Posterior cingulate gyrus (tissue), 11 donors: Measurements from ENCODE around the gene TMEM72.
"Not testable (repeated sequence)": the region's sequence is repeated elsewhere in the genome, so short reads cannot be mapped to it uniquely, and the experiment has no call there.

ENCODE experiments used
- DNase-seq, 10 donors: peaks; one replicate each; pipeline versions ENCODE4 v3.0.0 to v3.0.0-alpha.2; 2020 to 2021; ENCODE audit warnings: mixed read lengths in 3 of 10
- intact Hi-C: fragments of 100-400 bp; cut with DNase I; formaldehyde crosslinking; loops from one replicate; pipeline ENCODE4 v1.15.1; 2023

Gene TMEM72

GRCh38 chr10:44911081-44911540 is at the start of gene TMEM72:
Gene TMEM72 (plus strand): TSS chr10:44911337. CDS start chr10:44911513, 176 bp downstream.
- no peak for DNase-seq
- intact Hi-C loops: no loop called here

GRCh38 chr10:44862006-44862751 is 49.0 kb upstream of the TMEM72 start:
- intact Hi-C loops: loop anchor here (5.0 kb wide), 1 partner anchor 475 kb away; the partner anchor contains the start of gene CXCL12
- no peak for DNase-seq

- no peak for DNase-seq
Measured at GRCh38 chr10:44862924-44863323, 48.2 kb upstream of the TMEM72 start.

GRCh38 chr10:44863344-44864047 is 47.6 kb upstream of the TMEM72 start:
- no peak for DNase-seq
- intact Hi-C loops: loop anchor here (2.0 to 5.0 kb wide), 3 partner anchors 476 to 1193 kb away; partner anchors contain the start of gene CXCL12

More at GRCh38 chr10:44862924-44863323, 48.2 kb upstream of the TMEM72 start:
- intact Hi-C loops: loop anchor here (5.0 kb wide), 1 partner anchor 476 kb away; the partner anchor contains the start of gene CXCL12

- intact Hi-C loops: loop anchor here (2.0 to 5.0 kb wide), 3 partner anchors 477 to 1193 kb away; partner anchors contain the start of gene CXCL12
- DNase-seq: peak in 7 of 10 donors; percentile 59 to 94 (median 69)
Measured at GRCh38 chr10:44864051-44864450, 47.1 kb upstream of the TMEM72 start.

GRCh38 chr10:44864637-44865288 is 46.4 kb upstream of the TMEM72 start:
- intact Hi-C loops: loop anchor here (2.0 to 5.0 kb wide), 3 partner anchors 477 to 1194 kb away; partner anchors contain the start of gene CXCL12
- peak; percentile 86 to 99 (median 94) for DNase-seq

- DNase-seq: no peak
- intact Hi-C loops: loop anchor here (2.0 kb wide), 2 partner anchors 1174 to 1194 kb away; no protein-coding TSS in a partner anchor
Measured at GRCh38 chr10:44865289-44865671, 45.9 kb upstream of the TMEM72 start.

- intact Hi-C loops, DNase-seq: not testable (repeated sequence)
Measured at GRCh38 chr10:44866367-44866766, 44.8 kb upstream of the TMEM72 start.

GRCh38 chr10:44870031-44870430 is 41.1 kb upstream of the TMEM72 start:
- DNase-seq: no peak
- intact Hi-C loops: no loop called here

GRCh38 chr10:44873160-44873559 is 38.0 kb upstream of the TMEM72 start:
- intact Hi-C loops: no loop called here
- DNase-seq: no peak

GRCh38 chr10:44874166-44874565 is 37.0 kb upstream of the TMEM72 start:
- DNase-seq: no peak
- intact Hi-C loops: no loop called here

- intact Hi-C loops: loop anchor here (5.0 kb wide), 1 partner anchor 93 kb away; no protein-coding TSS in a partner anchor
- DNase-seq: peak; percentile 89 to 99 (median 93)
Measured at GRCh38 chr10:44878706-44879530, 32.2 kb upstream of the TMEM72 start.

GRCh38 chr10:44879531-44879899 is 31.6 kb upstream of the TMEM72 start:
- DNase-seq: peak in 7 of 10 donors; percentile 34 to 90 (median 57)
- intact Hi-C loops: loop anchor here (5.0 kb wide), 1 partner anchor 93 kb away; no protein-coding TSS in a partner anchor

GRCh38 chr10:44880090-44880715 is 30.9 kb upstream of the TMEM72 start:
- DNase-seq: no peak
- intact Hi-C loops: no loop called here

- no peak for DNase-seq
- intact Hi-C loops: no loop called here
Measured at GRCh38 chr10:44881649-44882048, 29.5 kb upstream of the TMEM72 start.

GRCh38 chr10:44882166-44882720 is 28.9 kb upstream of the TMEM72 start:
- DNase-seq: no peak

GRCh38 chr10:44883593-44884331 is 27.4 kb upstream of the TMEM72 start:
- no peak for DNase-seq
- intact Hi-C loops: no loop called here

More at GRCh38 chr10:44882166-44882720, 28.9 kb upstream of the TMEM72 start:
- intact Hi-C loops: no loop called here

- no peak for DNase-seq
- intact Hi-C loops: no loop called here
Measured at GRCh38 chr10:44885710-44886109, 25.4 kb upstream of the TMEM72 start.
